ENCODE measurements around the gene NAA15.
"Not testable (repeated sequence)": the region's sequence is repeated elsewhere in the genome, so short reads cannot be mapped to it uniquely, and the experiment has no call there.

The NAA15 gene

DNA sequence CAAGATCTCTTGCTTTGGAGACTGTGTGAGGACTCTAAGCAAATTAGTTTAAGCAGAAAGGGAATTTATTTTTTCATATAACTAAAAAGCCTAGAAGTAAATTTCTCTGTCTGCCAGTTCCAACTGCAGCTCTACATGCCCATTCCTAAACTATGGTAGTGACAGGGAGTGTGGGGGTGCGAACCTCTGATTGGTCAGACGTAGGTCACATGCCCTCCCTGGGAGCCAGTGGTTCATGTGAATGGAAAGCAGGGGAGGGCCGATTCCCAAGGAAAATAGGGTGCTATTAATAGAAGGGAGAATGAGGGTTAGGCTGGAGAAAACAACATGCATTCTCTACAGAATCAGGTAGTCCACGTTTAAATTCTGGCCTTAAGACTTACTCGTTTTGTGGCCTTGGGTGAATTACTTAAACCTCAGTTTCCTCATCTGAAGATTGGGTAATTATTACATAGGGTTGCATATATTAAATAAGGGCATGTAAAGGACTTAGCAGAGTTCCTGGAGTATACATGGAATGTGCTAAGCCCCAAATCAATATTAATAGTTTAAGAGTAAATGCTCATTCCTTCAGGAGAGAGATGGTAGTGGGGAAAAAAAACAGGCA lies 159.8 kb downstream of the NAA15 start:
- no peak overlapping the region for H3K9ac ChIP-seq (ENCODE audit: low read length in 2 of 2)
- H3K4me3 ChIP-seq (ENCODE audit: low read length in 2 of 2) = no peak overlapping the region
- no peaks in the 10 kb centered on the region for H3K4me1 ChIP-seq (ENCODE audit: control insufficient read depth, insufficient read depth, low read length)
- H3K9me3 ChIP-seq (ENCODE audit: control insufficient read depth in 2 of 2, low read length in 2 of 2) = no peaks in the 10 kb centered on the region
- H3K27ac ChIP-seq (ENCODE audit: low read length) = no peak overlapping the region
- no peaks in the 10 kb centered on the region for H3K27me3 ChIP-seq (ENCODE audit: control insufficient read depth in 1 of 2, insufficient read depth in 2 of 2, low read length in 2 of 2)
- no peaks in the 10 kb centered on the region for H3K36me3 ChIP-seq (ENCODE audit: control insufficient read depth in 2 of 2, insufficient read depth in 2 of 2, low read length in 2 of 2)

DNA sequence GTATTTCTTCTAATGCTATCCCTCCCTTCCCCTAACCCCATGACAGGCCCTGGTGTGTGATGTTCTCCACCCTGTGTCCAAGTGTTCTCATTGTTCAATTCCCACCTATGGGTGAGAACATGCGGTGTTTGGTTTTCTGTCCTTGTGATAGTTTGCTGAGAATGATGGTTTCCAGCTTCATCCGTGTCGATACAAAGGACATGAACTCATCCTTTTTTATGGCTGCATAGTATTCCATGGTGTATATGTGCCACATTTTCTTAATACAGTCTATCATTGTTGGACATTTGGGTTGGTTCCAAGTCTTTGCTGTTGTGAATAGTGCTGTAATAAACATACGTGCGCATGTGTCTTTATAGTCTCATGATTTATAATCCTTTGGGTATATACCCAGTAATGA lies 163.2 kb downstream of the NAA15 start:
- not testable (repeated sequence) for H3K9me3 ChIP-seq (ENCODE audit: control insufficient read depth in 2 of 2, low read length in 2 of 2); H3K36me3 ChIP-seq (ENCODE audit: control insufficient read depth in 2 of 2, insufficient read depth in 2 of 2, low read length in 2 of 2); H3K27ac ChIP-seq (ENCODE audit: low read length); H3K27me3 ChIP-seq (ENCODE audit: control insufficient read depth in 1 of 2, insufficient read depth in 2 of 2, low read length in 2 of 2); H3K4me3 ChIP-seq (ENCODE audit: low read length in 2 of 2); H3K4me1 ChIP-seq (ENCODE audit: control insufficient read depth, insufficient read depth, low read length); H3K9ac ChIP-seq (ENCODE audit: low read length in 2 of 2)

DNA sequence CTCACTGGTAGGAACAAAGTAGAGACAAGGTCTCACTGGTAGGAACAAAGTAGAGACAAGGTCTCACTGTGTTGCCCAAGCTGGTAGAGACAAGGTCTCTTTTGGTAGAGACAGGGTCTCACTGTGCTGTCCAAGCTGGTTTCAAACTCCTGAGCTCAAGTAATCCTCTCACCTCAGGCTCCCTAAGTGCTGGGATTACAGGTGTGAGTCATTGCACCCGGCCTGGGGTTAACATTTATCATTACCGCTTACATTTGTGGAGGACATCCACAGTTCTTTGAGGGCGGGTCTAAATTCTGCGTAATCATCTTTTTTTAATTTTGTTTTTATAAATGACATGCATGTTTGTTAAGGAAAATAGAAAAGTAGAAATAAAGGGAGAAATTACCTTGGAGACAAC lies 164.6 kb downstream of the NAA15 start:
- no peaks in the 10 kb centered on the region for H3K36me3 ChIP-seq (ENCODE audit: control insufficient read depth in 2 of 2, insufficient read depth in 2 of 2, low read length in 2 of 2)
- H3K4me1 ChIP-seq (ENCODE audit: control insufficient read depth, insufficient read depth, low read length) = no peaks in the 10 kb centered on the region
- no peaks in the 10 kb centered on the region for H3K9me3 ChIP-seq (ENCODE audit: control insufficient read depth in 2 of 2, low read length in 2 of 2)
- no peaks in the 10 kb centered on the region for H3K27me3 ChIP-seq (ENCODE audit: control insufficient read depth in 1 of 2, insufficient read depth in 2 of 2, low read length in 2 of 2)
- no peak overlapping the region for H3K27ac ChIP-seq (ENCODE audit: low read length)
- no peak overlapping the region for H3K4me3 ChIP-seq (ENCODE audit: low read length in 2 of 2)
- no peak overlapping the region for H3K9ac ChIP-seq (ENCODE audit: low read length in 2 of 2)

DNA sequence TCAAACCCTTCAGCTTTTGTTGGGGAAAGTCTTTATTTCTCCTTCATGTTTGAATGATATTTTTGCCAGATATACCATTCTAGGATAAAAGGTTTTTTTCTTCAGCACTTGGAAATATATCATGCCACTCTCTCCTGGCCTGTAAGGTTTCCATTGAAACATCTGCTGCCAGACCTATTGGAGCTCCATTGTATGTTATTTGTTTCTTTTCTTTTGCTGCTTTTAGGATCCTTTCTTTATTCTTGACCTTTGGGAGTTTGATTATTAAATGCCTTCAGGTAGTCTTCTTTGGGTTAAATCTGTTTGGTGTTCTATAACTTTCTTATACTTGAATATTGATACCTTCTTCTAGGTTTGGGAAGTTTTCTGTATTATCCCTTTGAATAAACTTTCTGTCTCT lies 167.5 kb downstream of the NAA15 start:
- H3K27me3 ChIP-seq (ENCODE audit: control insufficient read depth in 1 of 2, insufficient read depth in 2 of 2, low read length in 2 of 2); H3K4me3 ChIP-seq (ENCODE audit: low read length in 2 of 2); H3K9me3 ChIP-seq (ENCODE audit: control insufficient read depth in 2 of 2, low read length in 2 of 2); H3K27ac ChIP-seq (ENCODE audit: low read length); H3K9ac ChIP-seq (ENCODE audit: low read length in 2 of 2); H3K4me1 ChIP-seq (ENCODE audit: control insufficient read depth, insufficient read depth, low read length): not testable (repeated sequence)
- peaks cover 9 to 10% of the 10 kb centered on the region in 2 donors for H3K36me3 ChIP-seq (ENCODE audit: control insufficient read depth in 2 of 2, insufficient read depth in 2 of 2, low read length in 2 of 2)

DNA sequence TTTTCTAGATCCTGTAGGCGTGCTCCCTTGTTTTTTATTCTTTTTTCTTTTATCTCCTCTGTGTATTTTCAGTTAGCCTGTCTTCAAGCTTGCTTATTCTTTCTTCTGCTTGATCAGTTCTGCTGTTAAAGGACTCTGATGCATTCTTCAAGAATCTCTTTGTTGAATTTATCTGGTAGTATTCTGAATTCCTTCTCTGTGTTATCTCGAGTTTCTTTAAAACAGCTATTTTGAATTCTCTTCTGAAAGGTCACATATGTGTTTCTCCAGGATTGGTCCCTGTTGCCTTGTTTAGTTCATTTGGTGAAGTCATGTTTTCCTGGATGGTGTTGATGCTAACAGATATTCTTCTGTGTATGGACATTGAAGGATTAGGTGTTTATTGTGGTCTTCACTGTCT lies 167.9 kb downstream of the NAA15 start:
- no peak overlapping the region for H3K4me3 ChIP-seq (ENCODE audit: low read length in 2 of 2)
- H3K9ac ChIP-seq (ENCODE audit: low read length in 2 of 2) = no peak overlapping the region
- no peaks in the 10 kb centered on the region for H3K27me3 ChIP-seq (ENCODE audit: control insufficient read depth in 1 of 2, insufficient read depth in 2 of 2, low read length in 2 of 2)
- H3K36me3 ChIP-seq (ENCODE audit: control insufficient read depth in 2 of 2, insufficient read depth in 2 of 2, low read length in 2 of 2) = peaks cover 9 to 10% of the 10 kb centered on the region in 2 donors
- H3K4me1 ChIP-seq (ENCODE audit: control insufficient read depth, insufficient read depth, low read length) = no peaks in the 10 kb centered on the region
- no peak overlapping the region for H3K27ac ChIP-seq (ENCODE audit: low read length)
- H3K9me3 ChIP-seq (ENCODE audit: control insufficient read depth in 2 of 2, low read length in 2 of 2) = no peaks in the 10 kb centered on the region
